22Rv1 (cell line): ENCODE results near the gene MRO.

Source experiments
- CTCF ChIP-seq: fragments of 450-650 bp; IDR thresholded peaks from 2 replicates; pipeline ENCODE4 v1.5.1; 2017; ENCODE audit warnings: mild to moderate bottlenecking
- ZFX ChIP-seq: fragments of 450-650 bp; IDR thresholded peaks from 2 replicates; pipeline ENCODE4 v1.6.1; 2017; ENCODE audit warnings: antibody characterized with exemption, borderline replicate concordance

GRCh38 chr18:50855976-50856757 is 36.4 kb upstream of the MRO start:
- TF ChIP-seq CTCF (no peak), ZFX (no peak)
